GM03348 (cell line): Measurements from ENCODE around the gene YWHAB.

Source experiments
- DNase-seq: peaks from one replicate; pipeline ENCODE4 v3.0.0; 2012; ENCODE audit warnings: low spot score

The YWHAB gene

GRCh38 chr20:44955270-44955669 is 69.8 kb downstream of the YWHAB start:
- no peak for DNase-seq

- no peak for DNase-seq
Measured at GRCh38 chr20:44956410-44956809, 70.9 kb downstream of the YWHAB start.
